NCI-H187 (cell line): Measurements from ENCODE around the gene PAN3.
A peak's percentile ranks its signal among the peaks of the same experiment; 100 is the strongest.
"Not testable (repeated sequence)": the region's sequence is repeated elsewhere in the genome, so short reads cannot be mapped to it uniquely, and the experiment has no call there.

ENCODE experiments used
- DNase-seq, 2 experiments: peaks; one replicate each; lab custom pipeline; 2025; lab: John Stamatoyannopoulos, UW

Gene PAN3, protein sequence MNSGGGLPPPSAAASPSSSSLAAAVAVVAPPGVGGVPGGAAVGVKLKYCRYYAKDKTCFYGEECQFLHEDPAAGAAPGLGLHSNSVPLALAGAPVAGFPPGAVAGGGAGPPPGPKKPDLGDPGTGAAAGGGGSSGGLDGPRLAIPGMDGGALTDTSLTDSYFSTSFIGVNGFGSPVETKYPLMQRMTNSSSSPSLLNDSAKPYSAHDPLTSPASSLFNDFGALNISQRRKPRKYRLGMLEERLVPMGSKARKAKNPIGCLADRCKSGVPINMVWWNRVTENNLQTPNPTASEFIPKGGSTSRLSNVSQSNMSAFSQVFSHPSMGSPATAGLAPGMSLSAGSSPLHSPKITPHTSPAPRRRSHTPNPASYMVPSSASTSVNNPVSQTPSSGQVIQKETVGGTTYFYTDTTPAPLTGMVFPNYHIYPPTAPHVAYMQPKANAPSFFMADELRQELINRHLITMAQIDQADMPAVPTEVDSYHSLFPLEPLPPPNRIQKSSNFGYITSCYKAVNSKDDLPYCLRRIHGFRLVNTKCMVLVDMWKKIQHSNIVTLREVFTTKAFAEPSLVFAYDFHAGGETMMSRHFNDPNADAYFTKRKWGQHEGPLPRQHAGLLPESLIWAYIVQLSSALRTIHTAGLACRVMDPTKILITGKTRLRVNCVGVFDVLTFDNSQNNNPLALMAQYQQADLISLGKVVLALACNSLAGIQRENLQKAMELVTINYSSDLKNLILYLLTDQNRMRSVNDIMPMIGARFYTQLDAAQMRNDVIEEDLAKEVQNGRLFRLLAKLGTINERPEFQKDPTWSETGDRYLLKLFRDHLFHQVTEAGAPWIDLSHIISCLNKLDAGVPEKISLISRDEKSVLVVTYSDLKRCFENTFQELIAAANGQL

DNA sequence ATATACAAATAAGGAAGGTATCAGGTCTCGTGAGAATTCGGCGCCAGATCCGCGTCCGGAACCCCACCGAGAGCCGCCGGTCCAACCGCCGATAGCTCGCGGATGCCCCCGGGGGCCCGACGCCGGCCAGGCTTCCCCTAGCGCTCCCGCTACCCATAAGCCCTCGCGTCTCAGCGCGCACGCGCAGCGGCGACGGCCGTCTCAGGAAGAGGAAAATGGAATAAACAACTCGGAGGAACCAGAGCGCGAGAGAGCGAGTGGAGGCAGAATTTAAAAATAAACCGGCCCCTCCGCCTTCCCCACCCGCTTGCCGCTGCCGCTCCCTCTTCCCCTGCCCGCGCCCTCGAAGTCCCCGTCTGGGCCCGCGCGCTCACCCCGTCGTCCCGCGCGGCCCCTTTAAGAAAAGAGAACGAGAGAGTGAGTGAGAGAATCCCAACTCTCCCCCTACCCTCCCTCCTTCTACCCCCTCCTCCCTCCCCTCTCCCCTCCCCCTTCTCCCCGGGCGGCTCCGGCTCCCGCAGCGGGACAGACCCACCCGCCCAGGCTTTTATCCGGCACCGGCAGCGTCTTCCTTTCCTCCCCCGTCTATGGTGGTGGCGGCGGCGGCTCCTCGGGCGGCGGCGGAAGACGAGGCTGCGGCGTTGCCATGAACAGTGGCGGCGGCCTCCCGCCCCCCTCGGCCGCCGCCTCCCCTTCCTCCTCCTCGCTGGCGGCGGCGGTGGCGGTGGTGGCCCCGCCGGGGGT lies at the start of gene PAN3:
Gene PAN3, plus strand, starts transcription at position 534 of the 744 bp plus-strand sequence. Its CDS starts 113 bp downstream, at position 647.
- DNase-seq: peak; percentile 71 to 75

DNA sequence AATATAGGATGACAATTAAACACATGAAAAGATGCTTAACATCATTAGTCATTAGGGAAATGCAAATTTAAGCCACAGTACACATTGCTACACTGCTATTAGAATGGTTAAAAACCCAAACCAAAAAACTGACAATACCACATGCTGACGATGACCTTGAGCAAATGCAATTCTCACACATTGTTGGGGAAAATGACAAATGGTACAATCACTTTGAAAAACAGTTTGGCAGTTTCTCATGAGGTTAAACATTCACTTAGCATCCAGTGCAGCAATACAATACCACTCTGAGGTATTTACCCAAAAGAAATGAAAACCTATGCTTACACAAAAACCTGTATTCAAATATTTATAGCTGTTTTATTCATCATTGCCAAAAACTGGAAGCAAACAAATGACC lies 49.3 kb upstream of the PAN3 start:
- no peak for DNase-seq

DNA sequence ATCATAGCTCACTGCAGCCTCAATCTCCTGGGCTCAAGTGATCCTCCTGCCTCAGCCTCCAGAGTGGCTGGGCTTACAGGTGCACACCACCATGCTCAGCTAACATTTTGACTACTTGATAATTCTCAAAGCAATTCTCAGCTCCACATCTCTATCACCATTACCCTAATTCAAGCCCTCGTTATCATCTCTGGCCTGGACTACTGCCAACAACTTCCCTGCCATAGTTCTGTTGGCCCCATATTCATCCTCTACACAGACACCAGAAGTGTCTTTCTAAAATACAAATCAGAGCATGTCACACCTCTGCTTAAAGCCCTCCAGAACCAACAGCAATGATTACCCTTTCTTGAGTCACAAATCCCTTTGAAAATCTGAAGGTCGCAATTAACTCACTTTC lies 45.9 kb upstream of the PAN3 start:
- no peak for DNase-seq

DNA sequence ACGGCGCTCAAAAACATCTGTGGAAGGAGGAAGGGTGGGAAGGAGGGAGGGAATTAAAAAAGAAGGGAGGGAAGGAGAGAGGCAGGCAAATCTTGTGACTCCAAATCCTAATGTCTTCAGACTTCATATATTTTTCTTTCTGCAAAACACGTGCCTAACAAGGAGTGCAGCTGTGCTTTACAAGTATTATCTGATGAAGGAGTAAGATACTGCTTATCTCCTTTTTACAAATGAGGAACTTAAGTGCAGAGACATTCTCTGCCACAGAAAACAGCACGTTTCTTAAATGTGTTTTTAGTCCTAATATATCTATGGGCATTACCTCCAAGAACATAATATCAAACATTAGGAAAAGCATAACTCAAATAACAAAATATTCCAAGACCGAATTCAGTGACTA lies 44.5 kb upstream of the PAN3 start:
- DNase-seq: no peak

DNA sequence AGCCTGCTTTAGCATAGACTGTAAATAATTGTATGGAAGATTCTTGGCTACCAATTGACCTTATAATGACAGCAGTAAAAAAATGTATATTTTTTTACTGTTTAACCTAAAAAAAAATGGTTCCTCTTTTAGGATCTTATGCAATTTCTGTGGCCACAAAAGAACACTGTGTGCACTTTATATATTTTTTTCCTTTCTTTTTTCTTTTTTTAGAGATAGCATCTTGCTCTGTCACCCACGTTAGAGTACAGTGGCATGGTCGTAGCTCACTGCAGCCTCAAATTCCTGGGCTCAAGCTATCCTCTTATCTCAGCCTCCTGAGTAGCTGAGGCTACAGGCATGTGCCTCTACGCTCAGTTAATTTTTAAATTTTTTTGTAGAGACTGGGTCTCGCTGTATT lies 44.0 kb upstream of the PAN3 start:
- no peak for DNase-seq

DNA sequence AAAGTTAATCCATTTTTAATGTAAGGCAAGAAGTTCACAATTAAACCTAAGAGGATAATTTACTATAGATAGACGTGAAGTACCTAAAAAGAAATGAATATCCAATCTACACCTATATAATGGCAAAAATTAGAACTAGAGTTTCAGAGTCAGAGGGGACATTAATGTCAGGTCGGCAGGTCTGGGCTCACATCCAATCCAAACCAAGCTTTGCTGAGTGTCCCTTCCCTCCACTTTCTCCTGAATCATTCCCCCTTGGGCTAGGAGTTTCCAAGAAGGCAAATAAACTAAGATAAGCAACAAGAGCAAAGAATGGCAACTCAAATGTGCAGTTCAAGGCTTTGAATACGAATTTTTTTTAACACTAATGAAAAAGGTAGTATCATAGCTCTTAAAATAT lies 40.8 kb upstream of the PAN3 start:
- no peak for DNase-seq

DNA sequence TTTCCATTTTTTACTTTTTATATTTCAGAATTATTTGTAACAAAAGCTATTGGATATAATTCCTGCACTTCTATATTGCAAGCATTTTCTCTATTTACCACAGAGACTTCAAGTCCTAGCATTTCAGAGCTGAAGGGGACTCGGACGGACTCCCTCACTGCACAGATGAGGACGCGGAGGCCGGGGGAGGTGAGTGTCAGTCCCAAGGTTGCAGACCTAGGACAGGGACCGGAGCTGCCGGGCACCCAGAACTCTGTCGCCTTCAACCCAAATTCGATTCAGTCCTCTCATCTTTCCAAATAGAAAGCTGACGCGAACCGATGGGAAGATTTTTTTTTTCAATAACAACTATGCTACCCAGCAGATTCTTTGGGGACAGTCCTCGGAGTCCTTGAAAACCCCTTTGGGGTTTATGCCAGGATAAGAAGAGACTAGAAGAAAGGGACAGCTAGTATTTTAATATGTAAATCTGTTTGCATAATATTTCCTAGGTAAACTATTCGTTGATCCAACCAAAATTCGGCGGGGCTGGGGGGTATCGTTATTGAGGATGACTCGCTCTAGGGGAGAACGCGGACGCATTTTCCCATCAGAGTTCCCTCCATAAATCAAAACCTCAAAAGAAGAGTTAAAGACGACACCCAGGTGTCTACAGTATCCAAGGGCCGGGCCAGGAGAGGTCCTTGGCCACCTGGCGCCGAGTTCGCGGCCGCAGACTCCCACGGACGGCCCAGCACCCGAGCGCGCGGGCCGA lies 38.8 kb upstream of the PAN3 start:
- no peak for DNase-seq

DNA sequence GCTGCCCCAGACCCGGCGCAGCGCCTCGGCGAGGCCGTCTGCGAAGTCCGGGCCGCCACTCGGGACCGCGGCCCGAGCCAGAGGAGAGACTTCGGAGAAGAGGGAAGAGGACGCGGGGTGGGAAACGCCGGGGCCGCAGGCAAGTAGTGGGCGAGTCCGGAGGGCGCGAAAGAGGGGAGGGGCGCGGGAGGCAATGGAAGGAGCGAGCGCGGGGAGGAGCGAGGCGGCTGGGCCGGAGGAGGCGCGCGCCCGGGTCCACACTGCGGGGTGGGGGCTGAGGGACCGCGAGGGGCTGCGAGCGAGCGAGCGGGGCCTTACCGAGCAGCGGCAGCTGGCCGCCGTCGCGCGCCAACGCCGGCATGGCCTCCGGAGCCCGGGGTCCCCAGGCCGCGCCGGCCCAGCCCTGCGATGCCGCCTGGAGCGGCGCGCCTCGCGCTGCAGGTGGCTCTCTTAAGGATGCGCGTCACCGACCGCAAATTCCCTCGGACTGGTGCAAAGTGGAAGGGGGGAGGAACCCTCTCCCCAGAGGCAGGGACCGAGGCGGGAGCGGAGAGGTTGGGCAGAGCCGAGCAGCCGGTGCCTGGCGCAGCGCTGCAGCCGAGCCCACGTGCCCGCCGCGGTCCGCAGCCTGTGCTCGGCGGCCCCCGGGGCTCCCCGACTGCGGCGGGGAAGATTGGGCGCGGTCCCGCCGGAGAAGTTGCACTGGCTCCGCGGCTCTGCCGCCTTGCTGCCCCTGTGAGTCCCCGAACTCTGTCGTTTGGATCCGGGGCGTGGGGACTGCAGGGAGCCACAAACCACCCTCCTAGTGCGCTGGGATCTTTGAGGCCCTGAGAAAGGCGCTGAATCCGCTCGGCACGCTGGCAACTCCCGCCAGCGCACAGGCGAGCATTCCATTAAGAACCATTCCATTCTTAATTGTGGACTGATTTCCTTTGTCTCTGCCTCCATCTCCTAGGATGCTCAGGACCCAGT lies 37.9 kb upstream of the PAN3 start, which contains the start of gene FLT3:
Gene FLT3, minus strand, starts transcription at position 427 of the 972 bp plus-strand sequence. Its CDS starts 66 bp downstream, at position 361.
- no peak for DNase-seq

DNA sequence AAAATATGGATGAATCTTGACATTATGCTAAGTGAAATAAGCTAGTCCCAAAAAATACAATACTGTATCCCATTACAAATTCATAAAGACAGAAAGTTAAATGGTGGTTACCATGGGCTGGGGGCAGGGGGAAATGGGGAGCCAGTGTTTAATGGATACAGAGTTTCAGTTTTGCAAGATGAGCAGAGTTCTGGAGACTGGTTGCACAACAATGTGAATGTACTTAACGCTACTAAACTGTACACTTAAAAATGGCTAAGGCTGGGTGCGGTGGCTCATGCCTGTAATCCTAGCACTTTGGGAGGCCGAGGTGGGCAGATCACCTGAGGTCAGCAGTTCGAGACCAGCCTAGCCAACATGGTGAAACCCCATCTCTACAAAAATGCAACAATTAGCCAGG lies 36.5 kb upstream of the PAN3 start:
- not testable (repeated sequence) for DNase-seq

DNA sequence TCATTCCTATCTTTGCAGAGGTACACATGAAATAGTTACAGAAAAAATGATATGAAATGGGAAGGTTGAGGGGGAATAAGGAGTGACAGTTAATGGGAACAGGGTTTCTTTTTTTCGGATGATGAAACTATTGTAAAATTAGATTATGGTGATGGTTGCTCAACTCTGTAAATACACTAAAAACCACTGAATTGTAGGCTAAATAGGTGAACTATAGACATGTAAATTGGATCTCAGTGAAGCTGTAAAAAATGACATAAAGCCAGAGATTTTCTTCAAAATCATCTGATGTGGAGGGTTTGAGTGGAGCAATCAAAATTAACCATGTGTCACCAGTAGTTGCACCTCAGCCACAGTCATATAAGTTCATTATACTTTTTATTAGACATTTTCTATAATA lies 31.4 kb upstream of the PAN3 start:
- no peak for DNase-seq

DNA sequence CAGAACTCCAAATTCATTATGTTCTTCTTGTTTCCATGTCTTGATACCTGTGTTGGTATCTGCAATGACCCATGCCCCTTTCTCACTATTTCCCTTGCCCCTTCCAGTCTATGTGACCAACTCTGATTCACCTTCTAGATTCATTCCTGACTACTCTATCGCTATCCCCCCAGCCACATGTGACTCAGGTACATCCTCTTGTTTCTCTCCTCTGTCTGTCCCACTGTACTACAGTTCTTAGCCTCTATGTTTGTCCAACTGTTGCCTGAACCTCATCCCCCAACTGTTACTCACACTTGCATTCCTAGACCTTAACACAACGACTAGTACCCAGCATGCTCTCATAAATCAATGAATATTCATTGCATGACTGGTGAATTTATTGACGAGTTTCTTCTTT lies 27.9 kb upstream of the PAN3 start:
- no peak for DNase-seq

DNA sequence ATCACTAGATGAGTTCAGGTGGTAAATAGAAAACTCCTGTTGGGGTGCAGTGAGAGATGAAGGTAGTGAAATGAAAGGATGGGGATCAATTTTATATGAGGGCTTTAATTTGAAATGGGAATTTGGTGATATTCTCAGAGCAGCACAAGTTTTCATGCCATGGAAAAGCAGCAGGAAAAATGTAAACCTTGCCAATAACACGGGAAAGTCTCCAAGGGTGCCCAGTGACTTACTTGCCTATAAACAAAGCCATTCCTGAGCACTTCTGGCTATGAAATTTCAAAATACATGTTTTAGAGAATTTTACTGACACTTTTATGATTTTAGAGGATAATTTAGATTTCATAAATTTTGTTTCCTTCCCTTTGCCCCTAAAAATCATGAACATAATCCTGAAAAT lies 21.6 kb upstream of the PAN3 start:
- no peak for DNase-seq

DNA sequence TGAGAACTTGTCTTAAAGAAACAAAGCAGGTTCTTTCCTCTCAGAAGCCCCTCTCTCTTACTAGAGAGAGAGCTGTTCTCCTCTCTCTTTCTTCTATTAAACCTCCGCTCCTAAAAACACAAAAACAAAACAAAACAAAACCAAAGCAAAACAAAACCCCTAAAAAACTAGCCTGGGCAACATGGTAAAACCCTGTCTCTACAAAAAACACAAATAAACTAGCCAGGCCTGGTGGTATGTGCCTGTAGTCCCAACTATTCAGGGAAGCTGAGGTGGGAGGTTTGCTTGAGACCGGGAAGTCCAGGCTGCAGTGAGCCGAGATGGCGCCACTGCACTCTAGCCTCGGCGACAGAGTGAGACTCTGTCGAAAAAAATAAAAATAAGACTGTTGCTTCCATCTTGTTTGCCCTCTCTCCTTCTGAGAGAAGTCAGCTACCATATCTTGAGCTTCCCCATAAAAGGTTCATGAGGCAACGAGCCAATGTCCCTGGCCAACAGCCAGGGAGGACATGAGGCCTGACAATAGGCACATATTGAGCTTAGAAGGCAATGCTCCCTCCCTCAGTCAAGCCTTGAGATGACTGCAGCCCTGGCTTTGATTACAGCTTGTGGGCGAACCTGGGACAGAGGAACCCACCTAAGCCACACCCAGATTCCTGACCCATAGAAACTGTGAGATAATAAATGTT lies 20.5 kb upstream of the PAN3 start:
- no peak for DNase-seq

DNA sequence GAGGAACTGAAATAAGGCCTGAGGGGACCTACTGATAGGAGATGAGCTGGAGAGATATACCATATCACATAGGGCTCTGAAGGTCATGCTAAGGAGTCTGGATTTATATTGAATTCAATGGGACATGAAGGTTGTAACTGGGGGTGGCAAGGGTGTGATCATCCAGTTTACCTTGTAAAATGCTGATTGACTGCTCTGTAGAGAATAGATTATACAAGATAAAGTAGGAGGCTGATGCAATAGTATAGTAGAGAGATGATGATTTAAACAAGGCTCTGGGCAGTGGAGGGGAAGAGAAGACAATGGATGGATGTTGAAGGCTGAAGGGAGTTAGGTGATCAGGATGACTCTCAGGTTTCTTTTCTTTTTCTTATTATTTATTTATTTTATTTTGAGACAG lies 18.0 kb upstream of the PAN3 start:
- DNase-seq: no peak

DNA sequence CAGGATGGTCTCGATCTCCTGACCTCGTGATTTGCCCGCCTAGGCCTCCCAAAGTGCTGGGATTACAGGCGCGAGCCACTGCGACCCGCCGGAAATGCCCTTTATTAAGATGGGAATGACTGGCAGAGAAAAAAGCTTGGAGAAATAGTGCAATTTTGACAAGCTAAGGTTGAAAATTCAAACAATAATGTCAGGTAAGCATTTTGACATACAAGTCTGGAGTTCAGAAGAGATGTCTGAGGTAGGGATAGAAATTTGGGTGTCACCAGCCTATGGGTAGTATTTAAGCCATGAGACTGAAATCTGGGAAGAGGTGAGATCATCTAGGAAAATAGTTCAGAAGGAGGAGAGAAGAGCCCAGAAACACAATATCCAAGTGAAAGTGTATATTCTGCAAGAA lies 17.1 kb upstream of the PAN3 start:
- DNase-seq: no peak

DNA sequence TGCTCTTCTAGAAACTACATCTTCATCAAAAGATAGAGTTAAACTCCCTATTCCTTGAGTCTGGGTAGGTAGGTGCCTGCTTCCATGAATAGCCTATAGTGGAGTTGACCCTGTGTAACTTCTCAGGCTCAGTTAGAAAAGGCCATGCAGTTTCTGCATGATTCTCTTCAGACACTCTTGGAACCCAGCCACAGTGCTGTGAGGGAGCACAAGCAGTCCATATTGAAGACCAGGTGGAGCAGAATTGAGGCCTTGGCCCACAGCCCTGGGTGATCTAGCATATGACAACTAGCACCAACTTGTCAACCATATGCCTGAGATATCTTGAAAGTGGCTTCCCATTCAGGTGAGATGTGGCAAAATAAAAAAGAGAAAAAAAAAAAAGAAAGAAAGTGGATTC lies 10.3 kb upstream of the PAN3 start:
- DNase-seq: no peak

DNA sequence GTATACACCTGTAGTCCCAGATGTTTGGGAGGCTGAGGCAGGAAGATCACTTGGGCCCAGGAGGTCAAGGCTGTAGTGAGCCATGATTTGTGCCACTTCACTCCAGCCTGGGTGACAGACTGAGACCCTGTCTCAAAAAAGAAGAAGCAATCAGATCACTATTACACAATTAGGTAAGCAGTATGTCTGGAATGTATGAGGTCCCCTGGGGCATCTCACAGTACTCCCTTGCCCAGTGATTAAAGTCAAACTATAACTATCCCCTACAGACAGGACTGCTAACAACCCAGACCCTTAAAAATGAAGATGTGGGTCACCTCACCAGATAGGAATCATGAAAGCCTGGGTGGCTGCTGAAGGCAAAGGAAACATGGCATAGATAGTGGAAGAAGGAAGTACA lies 9.4 kb upstream of the PAN3 start:
- no peak for DNase-seq

DNA sequence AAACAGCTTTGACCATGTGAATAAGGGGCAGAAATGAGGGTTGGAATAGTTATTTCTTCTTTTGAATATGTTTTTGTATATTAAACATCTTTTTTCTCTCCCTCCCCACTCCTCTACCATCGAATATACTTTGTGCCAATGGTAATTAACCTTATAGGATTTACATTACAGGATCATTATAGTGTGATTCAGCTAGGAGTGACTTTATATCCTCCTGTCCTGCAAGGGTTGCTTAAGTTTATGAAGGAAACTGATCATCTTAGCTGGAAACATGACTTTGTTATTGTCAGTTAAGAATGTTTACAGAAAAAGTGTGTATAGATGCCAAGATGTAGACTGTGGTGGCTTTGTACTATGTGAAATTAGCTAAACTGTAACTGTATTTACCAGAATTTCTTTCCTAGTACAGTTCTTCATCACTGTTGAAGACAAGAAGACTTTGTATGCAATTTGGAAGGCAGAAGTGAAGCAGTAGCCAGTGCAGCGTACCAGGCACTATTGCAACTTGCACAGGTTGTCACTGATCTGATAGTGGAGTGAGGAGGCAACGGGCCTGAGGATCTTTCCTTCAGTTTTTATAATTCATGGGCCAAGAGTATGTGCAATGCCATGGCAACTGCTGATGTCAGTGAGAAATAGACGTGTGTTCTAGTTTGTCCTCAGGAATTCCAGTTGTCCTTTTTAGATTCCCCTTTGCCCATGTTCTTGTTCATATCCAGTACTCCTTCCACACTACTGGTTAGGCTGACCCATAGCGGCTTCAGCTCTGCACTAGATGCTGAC lies 8.2 kb upstream of the PAN3 start:
- no peak for DNase-seq

DNA sequence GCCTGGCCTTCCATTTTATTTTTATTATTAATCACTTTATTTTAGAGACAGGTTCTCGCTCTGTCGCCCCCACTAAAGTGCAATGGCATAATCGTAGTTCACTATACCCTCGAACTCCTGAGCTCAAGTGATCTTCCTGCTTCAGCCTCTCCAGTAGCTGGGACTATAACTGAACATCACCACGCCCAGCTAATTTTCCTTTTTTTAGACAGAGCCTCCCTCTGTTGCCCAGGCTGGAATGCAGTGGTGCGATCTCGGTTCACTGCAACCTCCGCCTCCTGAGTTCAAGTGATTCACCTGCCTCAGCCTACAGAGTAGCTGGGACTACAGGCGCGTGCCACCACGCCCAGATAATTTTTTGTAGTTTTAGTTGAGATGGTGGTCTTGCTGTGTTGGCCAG lies 6.7 kb upstream of the PAN3 start:
- no peak for DNase-seq
